Forelimb muscle (tissue), 1 donor: Measurements from ENCODE around the gene MEF2B. TPM values are rescaled to one million over a fixed set of nuclear protein-coding genes. Genes with fewer than 3 reads are reported as not detected.

ENCODE experiments used
- DNase-seq: peaks from one replicate; pipeline ENCODE4 v3.0.0-alpha.2; 2013; ENCODE audit warnings: low read depth
- polyA plus RNA-seq: library from polyadenylated mRNA; unstranded; fragments of 120-200 nt; gene quantifications from one replicate; pipeline ENCODE4 v1.2.1, GENCODE V29; 2013; ENCODE audit not compliant: insufficient read length

Gene MEF2B
- polyA plus RNA-seq, result 2.2 TPM

DNA sequence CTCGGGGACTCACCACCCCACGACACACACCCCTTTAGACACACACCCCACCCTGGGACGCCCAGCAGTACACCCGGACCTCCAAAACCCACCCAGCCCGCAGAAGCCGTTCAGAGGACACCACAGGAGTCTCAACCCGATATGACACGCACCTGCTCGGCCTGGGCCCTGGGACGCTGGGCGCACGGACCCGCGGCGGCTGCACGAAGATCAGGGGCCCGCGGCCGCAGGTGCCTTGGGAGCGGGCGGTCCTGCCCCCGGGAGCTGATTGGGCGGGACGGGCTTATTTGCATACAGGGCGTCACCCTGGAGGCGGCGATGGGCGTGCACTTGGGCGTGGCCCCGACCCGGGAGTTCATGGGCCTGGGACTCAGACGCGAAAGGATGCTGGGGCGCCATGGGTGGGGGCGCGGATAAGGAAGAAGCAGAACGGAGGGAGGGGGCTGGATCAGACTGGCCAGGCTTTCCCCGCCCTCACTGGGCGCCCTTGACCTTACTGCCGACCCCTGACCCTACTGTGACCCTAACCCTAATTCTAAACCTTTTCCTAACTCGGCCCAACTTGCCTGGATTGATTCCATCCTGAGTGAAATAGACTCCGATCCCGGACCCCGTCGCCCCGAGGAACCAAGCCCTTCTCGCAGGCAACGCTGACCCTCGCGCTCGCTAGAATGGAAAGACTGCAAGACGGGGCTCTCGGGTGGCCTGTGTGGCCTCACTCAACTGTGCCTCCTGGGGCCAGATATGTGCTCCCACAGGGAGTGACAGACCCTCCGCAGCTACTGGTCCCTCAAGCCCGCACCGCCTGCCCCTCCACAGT lies at the start of gene MEF2B:
Gene MEF2B, minus strand, starts transcription at position 211 of the 820 bp plus-strand sequence. CDS start 19,528 bp downstream, outside the sequence.
- DNase-seq, result no peak

DNA sequence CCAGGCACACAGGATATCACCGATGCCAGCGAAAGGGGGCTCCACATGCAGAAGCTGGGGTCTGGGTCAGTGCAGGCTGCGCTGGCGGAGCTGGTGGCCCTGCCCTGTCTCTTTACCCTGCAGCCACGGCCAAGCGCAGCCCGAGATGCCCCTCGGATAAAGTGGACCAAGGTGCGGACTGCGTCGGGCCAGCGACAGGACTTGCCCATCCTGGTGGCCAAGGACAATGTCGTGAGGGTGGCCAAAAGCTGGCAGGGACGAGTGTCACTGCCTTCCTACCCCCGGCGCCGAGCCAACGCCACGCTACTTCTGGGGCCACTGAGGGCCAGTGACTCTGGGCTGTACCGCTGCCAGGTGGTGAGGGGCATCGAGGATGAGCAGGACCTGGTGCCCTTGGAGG lies 48.8 kb upstream of the MEF2B start:
- no peak for DNase-seq

DNA sequence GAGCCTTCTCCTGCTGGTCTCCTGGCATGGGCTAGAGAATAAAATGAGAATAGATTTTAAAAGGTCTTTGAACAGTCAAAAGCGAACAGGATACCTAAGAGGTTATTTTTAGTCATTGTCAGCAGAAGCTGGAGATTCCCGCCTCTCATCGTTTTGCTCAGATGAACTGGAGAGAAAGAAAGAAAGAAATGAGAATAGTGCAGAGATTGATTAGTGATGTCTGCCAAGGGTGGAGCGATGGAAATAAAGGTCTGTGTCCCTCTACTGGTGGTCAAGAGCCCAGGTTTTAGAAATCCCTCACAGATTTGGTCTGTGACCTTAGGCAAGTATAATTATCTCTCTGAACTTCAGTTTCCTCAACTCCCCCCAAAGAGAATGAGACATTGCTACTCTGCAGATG lies 47.0 kb upstream of the MEF2B start:
- DNase-seq, result no peak

DNA sequence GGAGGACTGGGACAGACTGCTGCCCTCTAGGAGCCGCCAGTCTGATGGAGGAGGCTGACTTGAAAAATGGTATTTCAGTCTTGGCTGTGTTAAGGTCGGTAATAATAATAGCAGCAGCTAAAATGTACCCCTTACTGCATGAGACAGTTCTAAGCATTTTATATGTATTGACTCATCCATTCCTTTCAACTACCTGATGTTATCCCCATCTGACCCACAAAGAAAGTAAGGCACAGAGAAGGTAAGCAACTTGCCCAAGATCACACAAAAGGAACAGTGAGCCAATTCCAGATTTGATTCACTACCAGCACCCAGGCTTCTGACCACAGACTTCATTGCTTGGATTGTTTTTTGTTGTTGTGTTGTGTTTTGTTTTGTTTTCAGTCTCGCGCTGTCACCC lies 45.7 kb upstream of the MEF2B start:
- no peak for DNase-seq

DNA sequence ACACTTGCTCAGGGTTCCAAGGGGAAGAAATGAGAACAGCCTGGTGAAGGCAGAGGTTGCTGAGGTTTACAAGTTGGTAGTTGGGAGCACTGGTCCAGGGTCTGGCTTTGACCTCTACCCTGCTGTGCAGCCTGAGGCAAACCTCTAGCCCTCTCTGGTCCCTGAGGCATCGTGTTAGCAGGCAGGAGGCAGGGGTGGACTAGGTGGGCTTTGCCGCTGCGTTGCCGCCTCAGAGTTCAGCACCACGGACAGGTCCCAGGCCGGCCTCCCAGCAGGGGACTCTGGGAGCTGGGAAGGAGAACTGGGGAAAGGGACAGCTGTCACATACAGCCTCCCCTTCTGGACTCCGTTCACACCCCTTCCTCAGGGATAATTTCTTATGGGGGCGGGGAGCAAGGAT lies 44.8 kb upstream of the MEF2B start:
- no peak for DNase-seq

DNA sequence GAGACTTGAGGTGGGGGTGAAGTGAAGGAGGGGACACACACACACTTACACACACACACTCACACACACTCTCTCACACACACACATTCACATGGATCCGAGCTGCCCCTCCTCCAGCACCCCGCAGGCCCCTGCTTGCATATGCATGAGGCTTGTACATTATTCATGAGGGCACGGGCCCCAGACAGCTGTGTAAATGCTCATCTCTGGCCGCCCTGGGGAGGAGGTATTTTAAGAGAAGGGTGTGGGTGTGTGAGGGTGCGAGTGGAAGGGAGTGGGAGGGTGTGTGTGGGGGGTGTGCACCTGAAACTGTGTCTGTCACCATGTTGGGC lies 44.1 kb upstream of the MEF2B start:
- DNase-seq, result no peak

DNA sequence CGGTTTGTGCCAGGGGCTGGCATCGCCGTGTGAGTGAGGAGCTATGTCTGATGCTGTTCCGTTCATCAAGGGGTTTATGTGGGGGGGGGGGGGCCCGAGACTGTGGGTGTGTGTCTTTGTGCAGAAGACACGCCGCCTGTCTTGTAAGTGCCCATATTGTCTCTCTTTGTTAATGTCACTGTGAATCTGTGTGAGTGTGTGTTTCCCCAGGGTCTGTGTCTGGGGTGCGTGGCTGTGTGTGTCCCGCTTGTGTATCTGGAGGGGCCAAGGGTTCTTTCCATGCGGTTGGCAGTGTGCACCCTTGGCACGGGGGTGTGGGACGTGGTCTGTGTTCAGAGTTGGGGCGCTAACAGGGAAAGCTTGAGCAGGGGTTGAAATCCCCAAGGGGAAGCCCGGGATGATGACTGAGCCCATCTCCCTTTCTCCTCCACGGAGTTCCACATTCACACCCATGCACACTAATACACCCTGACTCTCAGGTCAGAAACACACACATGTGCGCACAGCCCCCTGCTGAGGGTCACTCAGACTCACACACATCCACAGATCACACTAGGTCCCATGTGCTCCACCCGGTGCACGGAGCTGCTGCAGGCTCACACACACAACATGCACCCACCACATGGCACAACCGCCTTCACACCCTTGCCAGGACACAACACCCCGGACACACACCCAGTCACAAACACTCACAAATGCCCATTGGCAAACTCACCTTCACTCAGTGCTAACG lies 43.5 kb upstream of the MEF2B start:
- no peak for DNase-seq

DNA sequence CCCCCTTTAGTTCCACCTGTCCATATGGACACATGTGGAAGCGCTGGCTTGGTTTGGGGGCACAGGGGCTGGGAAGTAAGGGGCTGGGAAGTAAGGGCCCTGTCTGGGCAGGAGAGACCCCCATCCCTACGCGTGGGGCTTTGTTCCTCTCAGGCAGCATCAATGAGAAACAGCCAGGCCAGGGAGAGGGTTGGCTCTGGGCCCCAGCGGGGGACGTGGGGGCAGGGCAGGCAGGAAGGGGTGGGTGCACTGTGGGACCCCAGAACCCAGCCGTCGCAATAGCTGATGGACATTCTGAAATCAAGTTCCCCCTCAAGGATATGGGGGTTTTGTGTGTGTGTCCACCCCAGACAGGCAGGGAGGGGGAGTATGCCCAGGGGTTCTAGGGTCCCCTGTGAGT lies 42.9 kb upstream of the MEF2B start:
- no peak for DNase-seq

DNA sequence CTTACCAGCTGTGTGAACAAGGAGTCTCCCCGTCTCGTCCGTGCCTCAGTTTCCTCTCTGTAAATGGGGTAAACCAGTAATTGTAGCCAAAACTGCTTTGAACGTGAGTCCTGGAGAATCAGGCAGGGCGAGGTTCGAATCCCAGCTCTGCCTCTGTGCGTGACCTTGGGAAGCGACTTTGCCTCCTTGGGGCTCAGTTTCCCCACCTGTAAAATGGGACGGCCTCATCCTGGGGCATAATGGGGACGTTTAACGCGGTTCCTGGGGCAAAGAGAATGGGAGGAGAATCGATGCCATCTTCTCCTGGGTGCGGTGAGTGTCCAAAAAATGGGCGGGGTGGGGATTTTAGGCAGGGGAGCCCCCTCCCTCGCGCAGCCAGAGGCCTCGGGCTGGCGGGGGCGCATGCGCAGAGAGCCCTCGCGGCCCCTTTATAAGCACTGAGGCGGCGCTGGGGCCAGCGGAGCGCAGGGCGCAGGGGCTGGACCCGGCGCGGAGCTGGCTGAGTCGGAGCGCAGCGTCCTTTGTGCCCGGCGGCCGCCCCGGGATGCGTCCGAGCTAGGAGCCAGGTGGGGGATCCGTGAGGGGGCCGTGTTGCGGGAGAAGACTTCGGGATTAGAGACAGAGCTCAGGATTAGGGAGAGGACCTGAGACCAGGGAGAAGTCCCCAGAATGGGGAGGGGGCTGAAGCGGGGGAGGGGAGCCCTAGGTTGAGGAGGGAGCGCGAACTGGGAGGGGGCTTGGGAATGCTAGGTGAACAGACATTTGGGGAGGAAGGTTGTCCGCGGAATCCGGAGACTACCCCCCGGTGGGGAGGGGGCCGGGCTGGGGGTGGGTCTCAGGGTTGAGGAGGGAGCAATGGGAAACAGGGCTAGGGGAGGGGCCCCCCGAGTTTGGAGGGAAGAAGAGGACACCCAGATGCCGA lies 41.7 kb upstream of the MEF2B start, which contains the start of gene NCAN:
Gene NCAN, plus strand, starts transcription at position 460 of the 922 bp plus-strand sequence. CDS start 4,996 bp downstream, outside the sequence.
- DNase-seq, result no peak

DNA sequence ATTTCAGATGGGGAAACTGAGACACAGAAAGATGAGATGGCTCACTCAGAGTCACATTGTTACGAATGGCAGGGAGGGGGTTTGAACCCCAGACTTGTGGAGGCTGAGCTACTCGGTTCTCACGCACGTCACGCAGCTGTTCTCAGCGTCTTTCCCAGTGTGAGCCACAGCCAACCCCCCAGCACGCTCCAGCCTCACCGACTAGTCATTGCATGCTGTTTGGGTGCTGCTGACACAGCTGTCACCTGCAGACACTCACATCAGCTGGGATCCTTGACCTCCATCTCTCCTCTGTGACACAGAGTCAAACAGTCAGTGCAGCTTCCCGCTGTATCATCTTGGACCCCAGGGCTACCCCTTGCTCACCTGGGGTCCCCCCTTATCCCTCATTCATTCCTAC lies 39.3 kb upstream of the MEF2B start:
- DNase-seq, result no peak

DNA sequence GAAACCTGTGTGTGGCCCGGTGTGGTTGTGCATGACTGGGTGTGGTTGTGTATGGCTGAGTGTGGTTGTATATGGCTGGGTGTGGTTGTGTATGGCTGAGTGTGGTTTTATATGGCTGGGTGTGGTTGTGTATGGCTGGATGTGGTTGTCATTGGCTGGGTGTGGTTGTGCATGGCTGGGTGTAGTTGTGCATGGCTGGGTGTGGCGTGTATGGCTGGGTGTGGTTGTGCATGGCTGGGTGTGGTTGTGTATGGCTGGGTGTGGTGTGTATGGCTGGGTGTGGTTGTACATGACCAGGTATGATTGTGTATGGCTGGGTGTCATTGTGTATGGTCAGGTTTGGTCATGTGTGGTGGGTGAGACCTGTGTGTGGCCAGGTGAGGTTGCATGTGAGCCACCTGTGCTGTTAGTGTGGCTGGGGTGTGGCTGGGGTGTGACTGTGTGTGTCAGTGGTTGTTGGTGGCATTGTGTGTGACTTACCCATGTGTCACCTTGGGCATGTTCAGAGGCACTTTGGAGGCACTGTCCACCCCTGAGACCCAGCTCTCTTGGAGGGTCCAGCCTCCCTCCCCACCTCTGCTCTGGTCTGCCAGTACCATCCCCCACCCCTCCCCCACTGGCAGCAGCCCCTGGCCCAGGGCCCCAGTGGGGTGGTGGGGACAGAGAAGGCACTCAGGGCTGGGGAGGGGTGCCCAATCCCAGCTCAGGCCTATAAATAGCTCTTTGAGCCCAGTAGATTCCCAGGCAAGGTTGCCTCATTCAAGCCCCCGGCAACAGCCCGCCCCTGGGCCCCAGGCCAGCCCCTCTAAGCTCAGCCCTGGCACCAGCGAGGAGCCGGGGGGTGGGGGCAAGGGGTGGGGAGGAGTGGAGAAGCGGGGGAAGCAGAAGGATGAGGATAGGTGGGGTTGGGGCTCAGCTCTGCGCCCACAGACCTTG lies 37.8 kb upstream of the MEF2B start:
- no peak for DNase-seq

GRCh38 chr19:19206938-19207337 lies 36.9 kb upstream of the MEF2B start:
- DNase-seq, result no peak

- DNase-seq, result no peak
These were observed 35.6 kb upstream of the MEF2B start for GRCh38 chr19:19205416-19206410.

DNA sequence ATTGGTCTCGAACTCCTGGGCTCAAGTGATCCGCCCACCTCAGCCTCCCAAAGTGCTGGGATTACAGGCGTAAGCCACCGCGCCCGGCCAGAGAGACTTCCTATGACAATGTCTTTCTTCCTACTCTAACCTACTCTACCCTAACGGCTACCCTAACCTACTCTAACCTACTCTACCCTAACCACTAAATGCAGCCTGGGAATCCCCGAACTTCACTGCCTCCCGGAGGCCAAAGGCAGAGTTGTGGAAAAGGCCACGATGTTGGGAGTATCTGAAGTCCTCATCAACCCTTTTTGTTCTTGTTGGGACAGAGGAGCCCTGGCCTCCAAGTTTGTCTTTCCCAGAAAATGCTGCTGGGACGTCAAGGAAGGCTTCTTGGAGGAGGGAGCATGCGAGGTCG lies 34.1 kb upstream of the MEF2B start:
- DNase-seq, result no peak

DNA sequence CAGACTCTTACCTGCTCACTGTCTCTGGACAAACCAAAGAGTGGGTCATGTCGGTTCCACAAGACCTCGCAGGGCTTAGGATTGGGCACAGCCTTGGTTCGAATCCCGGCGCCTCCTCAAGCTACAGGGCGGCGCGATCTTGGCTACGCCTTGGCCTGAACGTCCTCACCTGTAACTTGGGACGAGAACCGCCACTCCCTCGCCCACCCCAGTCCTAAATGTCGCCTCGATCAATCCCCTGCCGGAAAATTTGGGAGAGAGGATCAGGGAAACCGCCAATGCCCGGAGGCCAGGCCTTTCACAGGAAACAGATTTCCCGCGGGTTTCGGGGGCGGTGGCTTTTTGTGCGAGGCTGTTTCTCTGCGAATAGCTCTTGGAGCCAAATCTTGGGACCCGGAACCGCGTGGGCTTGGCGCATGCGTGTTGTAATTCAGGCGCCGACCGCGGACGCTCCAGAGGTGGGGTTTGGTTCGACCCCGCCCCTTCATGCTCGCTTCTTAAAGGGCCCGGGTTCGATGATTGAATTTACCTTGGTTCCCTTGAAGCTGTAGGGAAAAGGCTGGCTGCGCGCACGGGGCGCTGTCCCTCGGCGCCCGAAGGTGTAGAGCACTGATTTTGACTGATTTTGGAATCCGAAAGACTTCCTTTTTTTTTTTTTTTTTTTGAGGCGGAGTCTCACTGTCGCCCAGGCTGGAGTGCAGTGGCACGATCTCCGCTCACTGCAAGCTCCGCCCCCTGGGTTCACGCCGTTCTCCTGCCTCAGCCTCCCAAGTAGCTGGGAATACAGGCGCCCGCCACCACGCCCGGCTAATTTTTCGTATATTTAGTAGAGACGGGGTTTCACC lies 33.2 kb upstream of the MEF2B start, which contains the start of gene NR2C2AP:
Gene NR2C2AP, minus strand, starts transcription at position 403 of the 845 bp plus-strand sequence. Its CDS starts 354 bp downstream, at position 49.
- peak; percentile 73 for DNase-seq

DNA sequence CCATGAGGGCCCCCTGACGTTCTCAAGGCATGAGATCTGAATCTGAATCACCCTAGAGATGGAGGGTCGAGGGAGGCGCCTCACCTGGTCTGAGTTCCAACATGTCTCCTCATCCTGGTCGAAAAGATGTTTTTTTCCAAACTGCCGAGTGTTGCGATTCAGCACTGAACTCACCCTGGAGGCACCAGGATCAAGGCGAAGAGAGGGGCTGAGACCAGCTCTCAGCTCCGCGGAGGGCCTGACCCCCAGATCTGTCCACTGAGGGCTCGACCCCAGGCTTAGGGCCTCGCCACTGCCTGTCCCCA lies 32.6 kb upstream of the MEF2B start:
- DNase-seq, result no peak

DNA sequence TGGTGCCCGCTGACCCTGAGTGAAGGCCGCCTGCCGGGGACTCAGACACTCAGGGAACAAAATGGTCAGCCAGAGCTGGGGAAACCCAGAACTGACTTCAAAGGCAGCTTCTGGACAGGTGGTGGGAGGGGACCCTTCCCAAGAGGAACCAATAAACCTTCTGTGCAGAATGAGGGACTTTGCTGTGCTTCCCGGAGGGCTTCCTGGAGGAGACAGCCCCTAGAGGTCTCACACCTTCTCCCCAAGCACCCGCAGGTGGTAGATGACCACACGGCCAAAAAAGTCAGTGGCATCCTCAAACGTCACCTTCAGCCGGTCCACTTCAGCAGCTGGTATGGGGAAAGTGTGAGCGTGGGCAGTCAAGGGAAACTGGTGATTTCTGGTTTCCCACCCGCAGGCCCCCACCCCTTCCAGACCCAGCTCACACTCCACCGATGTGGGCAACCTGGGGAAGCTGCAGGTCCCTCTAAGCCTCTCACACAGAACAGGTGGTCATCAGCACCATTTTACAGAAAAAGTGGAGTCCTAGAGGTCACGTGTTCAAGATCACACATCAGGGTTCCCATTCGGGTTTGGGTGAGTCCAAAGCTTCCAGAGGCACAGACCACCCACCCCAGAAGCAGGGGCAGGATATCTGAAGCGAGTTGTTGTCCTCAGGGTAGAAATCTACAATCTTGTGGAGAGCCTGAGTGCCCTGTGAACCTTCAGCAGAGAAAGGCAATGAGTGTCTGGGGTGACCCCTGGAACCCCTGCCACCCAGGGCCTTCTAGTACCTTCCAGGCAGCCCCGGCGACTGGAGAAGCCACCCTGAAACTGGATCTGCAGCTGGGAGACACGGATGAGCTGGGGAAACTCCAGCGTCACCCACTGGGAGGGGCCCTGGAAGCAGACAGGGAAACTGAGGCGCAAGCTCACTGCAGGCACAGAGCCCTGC lies 31.9 kb upstream of the MEF2B start:
- DNase-seq, result no peak

- DNase-seq, result no peak
These were observed 23.9 kb upstream of the MEF2B start for GRCh38 chr19:19193926-19194325.
